K562 (cell line): Measurements from ENCODE around the gene VWF. TPM values are rescaled to one million over a fixed set of nuclear protein-coding genes. Genes with fewer than 3 reads are reported as not detected.

ENCODE experiments used
- ATAC-seq: fragments of 200-7000 bp; cut with Tn5 transposase; 3 replicates; pipeline ENCODE4 v1.9.1; 2020; ENCODE audit warnings: moderate library complexity
- BruUV-seq: library from RNA; stranded (reverse); fragments of 400-500 nt; replicated peaks from 2 replicates; lab custom pipeline; 2021; lab: Mats Ljungman, UMichigan
- CTCF ChIA-PET: fragments of 300-600 bp; formaldehyde crosslinking; extraction: SDS; loops from one replicate; lab custom pipeline; 2021; ENCODE audit warnings: low intra/inter-chr PET ratio; lab: Yijun Ruan, JAX
- POLR2A ChIA-PET: fragments of 300-600, 350-650 bp; sonication (Branson Sonifier 250); formaldehyde crosslinking; extraction: SDS; loops from one replicate; lab custom pipeline; 2021; ENCODE audit warnings: antibody characterized with exemption, inconsistent platforms; lab: Yijun Ruan, JAX
- DNase-seq, 4 experiments: peaks; one replicate each; pipeline versions ENCODE4 v3.0.0 to v3.0.0-alpha.2; 2011 to 2018; ENCODE audit warnings: low spot score in 3 of 4, mixed read lengths in 3 of 4; ENCODE audit errors: extremely low read depth in 1 of 4
- FAIRE-seq: peaks from 2 replicates; lab custom pipeline; 2011; peaks lifted over from hg19 to GRCh38; lab: Jason Lieb, UNC
- H2AFZ ChIP-seq: 2 replicates; pipeline ENCODE4 v1.6.0; 2011; ENCODE audit warnings: low read depth, low read length, control low read depth, inconsistent platforms
- H3K27ac ChIP-seq: fragments of 200-600 bp; 3 replicates; pipeline ENCODE4 v1.8.0; 2011; ENCODE audit warnings: low read depth, mild to moderate bottlenecking, control low read depth, inconsistent platforms, low read length, moderate library complexity, mixed read lengths; ENCODE audit errors: extremely low read depth
- H3K27me3 ChIP-seq, 2 experiments: fragments of 300-600 bp in 1 of 2; 2 replicates in 1 of 2; 3 replicates in 1 of 2; pipeline versions ENCODE4 v1.6.0 to v1.8.0; 2011; ENCODE audit warnings: inconsistent platforms in 2 of 2, low read length in 2 of 2, mild to moderate bottlenecking in 1 of 2, mixed read lengths in 1 of 2, moderate library complexity in 1 of 2; ENCODE audit not compliant: control insufficient read depth in 2 of 2, insufficient read depth in 2 of 2
- H3K36me3 ChIP-seq: fragments of 300-600 bp; 3 replicates; pipeline ENCODE4 v1.8.0; 2011; ENCODE audit warnings: mild to moderate bottlenecking, low read length, inconsistent platforms; ENCODE audit not compliant: control insufficient read depth, insufficient read depth
- H3K4me1 ChIP-seq, 2 experiments: fragments of 200-600 bp in 1 of 2; replicated peaks in 1 of 2; 2 replicates in 1 of 2; 3 replicates in 1 of 2; pipeline versions ENCODE4 v1.5.1 to v1.8.0; 2011; ENCODE audit warnings: inconsistent platforms in 2 of 2, low read length in 2 of 2, mild to moderate bottlenecking in 1 of 2, mixed read lengths in 1 of 2, moderate library complexity in 1 of 2; ENCODE audit not compliant: control insufficient read depth in 2 of 2, insufficient read depth in 2 of 2
- H3K4me2 ChIP-seq: 2 replicates; pipeline ENCODE4 v1.6.1; 2011; ENCODE audit warnings: low read length, control low read depth, inconsistent platforms, mixed read lengths; ENCODE audit not compliant: insufficient read depth
- H3K4me3 ChIP-seq: fragments of 200-600 bp; sonication (generic), shearing (Covaris generic); 2 replicates; pipeline ENCODE4 v1.5.1; 2016; ENCODE audit warnings: control low read depth, inconsistent platforms
- H3K79me2 ChIP-seq: fragments of 200-600 bp; 3 replicates; pipeline ENCODE4 v1.8.0; 2011; ENCODE audit warnings: low read length, inconsistent platforms; ENCODE audit not compliant: control insufficient read depth, insufficient read depth
- H3K9ac ChIP-seq, 2 experiments: 2 replicates each; pipeline versions ENCODE4 v1.6.0 to v1.6.1; 2011; ENCODE audit warnings: low read depth in 2 of 2, low read length in 2 of 2, control low read depth in 1 of 2, inconsistent platforms in 1 of 2, mild to moderate bottlenecking in 1 of 2, mixed read lengths in 1 of 2; ENCODE audit not compliant: insufficient read depth in 1 of 2
- H3K9me1 ChIP-seq: one replicate; pipeline ENCODE4 v1.6.0; 2011; ENCODE audit warnings: inconsistent platforms, mild to moderate bottlenecking, low read length, moderate library complexity; ENCODE audit not compliant: control insufficient read depth, insufficient read depth
- H3K9me3 ChIP-seq: replicated peaks from 2 replicates; pipeline ENCODE4 v1.5.1; 2011; ENCODE audit warnings: low read depth, low read length, inconsistent platforms; ENCODE audit not compliant: control insufficient read depth, insufficient read depth
- H4K20me1 ChIP-seq: replicated peaks from 2 replicates; pipeline ENCODE4 v1.6.1; 2011; ENCODE audit warnings: low read length, inconsistent platforms, mixed read lengths; ENCODE audit not compliant: control insufficient read depth, insufficient read depth
- ARID2 ChIP-seq: fragments of 450-650 bp; IDR thresholded peaks from 2 replicates; pipeline ENCODE4 v1.6.1; 2017; ENCODE audit warnings: antibody characterized with exemption, mild to moderate bottlenecking
- CCNT2 ChIP-seq: IDR thresholded peaks from 2 replicates; pipeline ENCODE4 v1.6.1; 2011; ENCODE audit warnings: borderline replicate concordance, low read depth, mild to moderate bottlenecking, moderate library complexity, mixed read lengths, low read length; ENCODE audit not compliant: insufficient read length; ENCODE audit errors: extremely low read depth
- CREBBP ChIP-seq: IDR thresholded peaks from one replicate; pipeline ENCODE4 v1.6.1; 2012; ENCODE audit warnings: low read depth, mild to moderate bottlenecking, control low read depth, inconsistent platforms, low read length
- ELK1 ChIP-seq: sonication (generic); formaldehyde crosslinking; IDR thresholded peaks from 2 replicates; pipeline ENCODE4 v1.8.1; 2022; ENCODE audit warnings: missing genetic modification reagents
- EWSR1 ChIP-seq: fragments of 450-650 bp; IDR thresholded peaks from 2 replicates; pipeline ENCODE4 v1.6.1; 2018; ENCODE audit warnings: borderline replicate concordance, mild to moderate bottlenecking, low read depth, moderate library complexity; ENCODE audit not compliant: partially characterized antibody
- GATAD2A ChIP-seq: fragments of 450-650 bp; IDR thresholded peaks from 2 replicates; pipeline ENCODE4 v1.6.1; 2017
- GTF2E2 ChIP-seq: fragments of 200-800 bp; sonication (Bioruptor generic); IDR thresholded peaks from 2 replicates; pipeline ENCODE4 v1.6.1; 2016; ENCODE audit warnings: missing genetic modification characterization, missing compliant biosample characterization
- MBD2 ChIP-seq: sonication (generic); IDR thresholded peaks from 2 replicates; pipeline ENCODE4 v1.6.1; 2016; ENCODE audit warnings: low read depth, borderline replicate concordance
- MEIS2 ChIP-seq: fragments of 450-650 bp; IDR thresholded peaks from 2 replicates; pipeline ENCODE4 v1.6.1; 2014; ENCODE audit warnings: mild to moderate bottlenecking; ENCODE audit not compliant: partially characterized antibody
- PCBP2 ChIP-seq: fragments of 200-400 bp; formaldehyde crosslinking; IDR thresholded peaks from 2 replicates; pipeline ENCODE4 v1.6.1; 2018; ENCODE audit warnings: low read length, low read depth, mild to moderate bottlenecking, moderate library complexity; ENCODE audit not compliant: poor library complexity, severe bottlenecking
- SP1 ChIP-seq: sonication (generic); formaldehyde crosslinking; IDR thresholded peaks from 2 replicates; pipeline ENCODE4 v1.8.1; 2022; ENCODE audit warnings: mild to moderate bottlenecking, missing genetic modification reagents
- STAT5B ChIP-seq: fragments of 250-450 bp; sonication (Bioruptor Pico); IDR thresholded peaks from 2 replicates; pipeline ENCODE4 v1.8.0; 2021; ENCODE audit warnings: mild to moderate bottlenecking, inconsistent platforms
- ZNF274 ChIP-seq: IDR thresholded peaks from 2 replicates; pipeline ENCODE4 v1.6.1; 2011; ENCODE audit warnings: low read depth, mild to moderate bottlenecking, low read length, moderate library complexity, borderline replicate concordance
- ZNF282 ChIP-seq: sonication (generic); formaldehyde crosslinking; IDR thresholded peaks from 2 replicates; pipeline ENCODE4 v1.8.1; 2023; ENCODE audit warnings: missing genetic modification reagents
- WGBS: fragments of 100-300 bp; shearing (Covaris generic); methylation state at CpG from one replicate; pipeline ENCODE4 v1.1.6; 2016; ENCODE audit warnings: low coverage, mixed read lengths; ENCODE audit not compliant: insufficient coverage; ENCODE audit errors: missing lambda C conversion rate; 5-methylcytosine and 5-hydroxymethylcytosine counted together
- in situ Hi-C: fragments of 300-500 bp; cut with MboI; formaldehyde crosslinking; loops from 4 replicates; pipeline ENCODE4 v1.15.0; 2018; ENCODE audit warnings: inconsistent platforms, mixed read lengths
- intact Hi-C: fragments of 100-400 bp; cut with micrococcal nuclease; formaldehyde crosslinking; loops from 2 replicates; pipeline ENCODE4 v1.14.2; 2022
- polyA plus RNA-seq, 8 experiments: library from polyadenylated mRNA; depleted of rRNA in 4 of 8; stranded (reverse) in 5 of 8; unstranded in 3 of 8; fragments of >200 nt; fragmentation: Nextera tagmentation in 2 of 8; fragmentation: Illumina TruSeq in 1 of 8; extraction: Ambion mirVana in 2 of 8; extraction: Trizol in 1 of 8; gene quantifications; 2 replicates each; pipeline versions ENCODE4 v1.2.1 to v1.2.3, GENCODE V29; 2011 to 2014; ENCODE audit warnings: inconsistent platforms in 1 of 8, missing spikeins in 1 of 8
- total RNA-seq, 7 experiments: library from RNA; depleted of rRNA in 6 of 7; stranded (reverse); fragments of >200 nt in 6 of 7; fragmentation: Illumina TruSeq in 2 of 7; extraction: Trizol in 2 of 7; gene quantifications; 2 replicates each; pipeline versions ENCODE4 v1.2.1 to v1.2.3, GENCODE V29; 2011 to 2021; ENCODE audit warnings: low replicate concordance in 1 of 7
- TF ChIP-seq, protein P1 (sequence below): fragments of 450-650 bp; IDR thresholded peaks from 2 replicates; pipeline ENCODE4 v1.7.1; 2018; ENCODE audit warnings: mild to moderate bottlenecking, low read depth; ENCODE audit not compliant: partially characterized antibody
- TF ChIP-seq, protein P2 (sequence below): fragments of 250-450 bp; sonication (Bioruptor Pico); IDR thresholded peaks from 2 replicates; pipeline ENCODE4 v1.8.0; 2022; ENCODE audit warnings: moderate library complexity, mild to moderate bottlenecking, inconsistent platforms
- TF ChIP-seq, protein P3 (sequence below): fragments of 250-450 bp; sonication (Bioruptor Pico); IDR thresholded peaks from 2 replicates; pipeline ENCODE4 v1.8.0; 2021; ENCODE audit warnings: mild to moderate bottlenecking, moderate library complexity

Gene VWF
- total and polyA plus RNA-seq, 9 of the 15 experiments (the other 6 are each of a cell fraction or from before 2014, with no cell fraction given): 0.53 TPM; not detected in 8

- H3K27ac ChIP-seq: no peak overlapping the region
- H3K79me2 ChIP-seq: no peaks in the 10 kb centered on the region
- no peak for ATAC-seq
- POLR2A ChIA-PET: no interaction called here
- H3K4me3 ChIP-seq: no peak overlapping the region
- in situ Hi-C loops: no loop called here
- no peak overlapping the region for H2AFZ ChIP-seq
- intact Hi-C loops: no loop called here
- H3K4me1 ChIP-seq: no peaks in the 10 kb centered on the region
- no peaks in the 10 kb centered on the region for H4K20me1 ChIP-seq
- BruUV-seq: no TSS peak
- FAIRE-seq: no peak
- 4% methylated on average over 10 of the region's 17 CpGs for WGBS
- peaks cover 0 to 21% of the 10 kb centered on the region in 2 experiments; a peak in 3 of 5 replicates for H3K27me3 ChIP-seq
- no peak overlapping the region for H3K4me2 ChIP-seq
- H3K9ac ChIP-seq: no peak overlapping the region
- H3K36me3 ChIP-seq: no peaks in the 10 kb centered on the region
- H3K9me3 ChIP-seq: no peaks in the 10 kb centered on the region
- no peaks in the 10 kb centered on the region for H3K9me1 ChIP-seq
- CTCF ChIA-PET: no interaction called here
- no peak for DNase-seq
- TF ChIP-seq STAT5B (CRISPR knock-in tag) (no peak), ARID2 (no peak), MBD2 (no peak), MEIS2 (no peak), GATAD2A (no peak), GTF2E2 (tag) (no peak), ELK1 (no peak), ZNF282 (no peak), EWSR1 (no peak), SP1 (no peak), CREBBP (no peak), PCBP2 (no peak), CCNT2 (no peak), ZNF274 (no peak)
- TF ChIP-seq, protein P1, sequence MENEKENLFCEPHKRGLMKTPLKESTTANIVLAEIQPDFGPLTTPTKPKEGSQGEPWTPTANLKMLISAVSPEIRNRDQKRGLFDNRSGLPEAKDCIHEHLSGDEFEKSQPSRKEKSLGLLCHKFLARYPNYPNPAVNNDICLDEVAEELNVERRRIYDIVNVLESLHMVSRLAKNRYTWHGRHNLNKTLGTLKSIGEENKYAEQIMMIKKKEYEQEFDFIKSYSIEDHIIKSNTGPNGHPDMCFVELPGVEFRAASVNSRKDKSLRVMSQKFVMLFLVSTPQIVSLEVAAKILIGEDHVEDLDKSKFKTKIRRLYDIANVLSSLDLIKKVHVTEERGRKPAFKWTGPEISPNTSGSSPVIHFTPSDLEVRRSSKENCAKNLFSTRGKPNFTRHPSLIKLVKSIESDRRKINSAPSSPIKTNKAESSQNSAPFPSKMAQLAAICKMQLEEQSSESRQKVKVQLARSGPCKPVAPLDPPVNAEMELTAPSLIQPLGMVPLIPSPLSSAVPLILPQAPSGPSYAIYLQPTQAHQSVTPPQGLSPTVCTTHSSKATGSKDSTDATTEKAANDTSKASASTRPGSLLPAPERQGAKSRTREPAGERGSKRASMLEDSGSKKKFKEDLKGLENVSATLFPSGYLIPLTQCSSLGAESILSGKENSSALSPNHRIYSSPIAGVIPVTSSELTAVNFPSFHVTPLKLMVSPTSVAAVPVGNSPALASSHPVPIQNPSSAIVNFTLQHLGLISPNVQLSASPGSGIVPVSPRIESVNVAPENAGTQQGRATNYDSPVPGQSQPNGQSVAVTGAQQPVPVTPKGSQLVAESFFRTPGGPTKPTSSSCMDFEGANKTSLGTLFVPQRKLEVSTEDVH: no peak
- TF ChIP-seq, protein P2, sequence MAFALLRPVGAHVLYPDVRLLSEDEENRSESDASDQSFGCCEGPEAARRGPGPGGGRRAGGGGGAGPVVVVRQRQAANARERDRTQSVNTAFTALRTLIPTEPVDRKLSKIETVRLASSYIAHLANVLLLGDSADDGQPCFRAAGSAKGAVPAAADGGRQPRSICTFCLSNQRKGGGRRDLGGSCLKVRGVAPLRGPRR: no peak
- TF ChIP-seq, protein P3, sequence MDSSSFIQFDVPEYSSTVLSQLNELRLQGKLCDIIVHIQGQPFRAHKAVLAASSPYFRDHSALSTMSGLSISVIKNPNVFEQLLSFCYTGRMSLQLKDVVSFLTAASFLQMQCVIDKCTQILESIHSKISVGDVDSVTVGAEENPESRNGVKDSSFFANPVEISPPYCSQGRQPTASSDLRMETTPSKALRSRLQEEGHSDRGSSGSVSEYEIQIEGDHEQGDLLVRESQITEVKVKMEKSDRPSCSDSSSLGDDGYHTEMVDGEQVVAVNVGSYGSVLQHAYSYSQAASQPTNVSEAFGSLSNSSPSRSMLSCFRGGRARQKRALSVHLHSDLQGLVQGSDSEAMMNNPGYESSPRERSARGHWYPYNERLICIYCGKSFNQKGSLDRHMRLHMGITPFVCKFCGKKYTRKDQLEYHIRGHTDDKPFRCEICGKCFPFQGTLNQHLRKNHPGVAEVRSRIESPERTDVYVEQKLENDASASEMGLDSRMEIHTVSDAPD (CRISPR knock-in tag): no peak
These were observed 156.6 kb downstream of the VWF start for GRCh38 chr12:5967645-5968415.
